ENCODE results near the gene TMEM106C.
A peak's percentile ranks its signal among the peaks of the same experiment; 100 is the strongest.

The TMEM106C gene

DNA sequence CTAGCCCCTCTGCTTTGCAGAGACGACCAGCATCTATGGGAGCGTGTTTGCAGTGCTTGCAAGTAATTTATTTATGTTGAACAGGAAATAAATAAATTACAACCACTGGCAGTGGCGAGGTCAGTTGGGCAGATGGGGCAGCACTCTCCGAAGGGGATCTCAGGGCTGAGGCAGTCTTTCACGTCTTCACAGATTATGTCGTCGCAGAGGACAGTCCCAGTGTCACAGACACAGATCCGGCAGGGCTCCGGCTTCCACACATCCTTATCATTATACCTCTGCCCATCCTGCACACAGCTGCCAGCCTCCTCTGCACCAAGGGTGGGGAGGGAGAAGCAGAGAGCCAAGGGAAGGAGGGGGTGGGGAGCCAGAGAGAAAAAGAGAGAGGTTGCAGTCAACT lies 36.4 kb downstream of the TMEM106C start:
- DNase-seq: no peak

- DNase-seq: peak; percentile 70 to 72 (median 71)
Observed at GRCh38 chr12:48000878-48001504, 37.6 kb downstream of the TMEM106C start.

- DNase-seq: peak; percentile 33 to 51 (median 35)
Observed at GRCh38 chr12:48001505-48002413, 38.4 kb downstream of the TMEM106C start.

DNA sequence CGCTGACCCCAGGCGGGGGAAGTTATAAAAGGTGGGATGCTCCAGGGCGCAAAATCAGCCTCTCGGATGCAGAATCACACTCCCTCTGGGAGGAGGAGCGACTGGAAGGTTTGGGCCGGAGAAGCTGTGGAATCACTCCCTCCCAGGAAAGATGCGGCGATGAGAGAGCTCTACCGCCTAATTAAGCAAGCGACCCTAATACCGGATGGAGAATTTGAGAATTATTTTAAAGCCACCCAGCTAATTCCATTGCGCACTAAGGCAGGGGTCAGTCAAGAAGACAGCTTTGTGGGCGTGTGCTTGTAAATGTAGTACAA lies 39.0 kb downstream of the TMEM106C start:
- DNase-seq: no peak

GRCh38 chr12:48002773-48003218 lies 39.4 kb downstream of the TMEM106C start:
- peak in 1 of 3 donors; percentile 42 for DNase-seq

GRCh38 chr12:48003226-48004052 lies 40.0 kb downstream of the TMEM106C start:
- DNase-seq: peak in 1 of 3 donors; percentile 4

GRCh38 chr12:48004053-48004941 lies 40.9 kb downstream of the TMEM106C start, which contains the start of gene COL2A1:
Gene COL2A1, minus strand, starts transcription at chr12:48004476. Its CDS starts 155 bp downstream, at chr12:48004321.
- peak; percentile 24 to 53 (median 29) for DNase-seq

- no peak for DNase-seq
Observed at GRCh38 chr12:48005001-48005749, 41.8 kb downstream of the TMEM106C start.

GRCh38 chr12:48005750-48006021 lies 42.3 kb downstream of the TMEM106C start:
- no peak for DNase-seq

GRCh38 chr12:48007206-48007605 lies 43.8 kb downstream of the TMEM106C start:
- DNase-seq: no peak

DNA sequence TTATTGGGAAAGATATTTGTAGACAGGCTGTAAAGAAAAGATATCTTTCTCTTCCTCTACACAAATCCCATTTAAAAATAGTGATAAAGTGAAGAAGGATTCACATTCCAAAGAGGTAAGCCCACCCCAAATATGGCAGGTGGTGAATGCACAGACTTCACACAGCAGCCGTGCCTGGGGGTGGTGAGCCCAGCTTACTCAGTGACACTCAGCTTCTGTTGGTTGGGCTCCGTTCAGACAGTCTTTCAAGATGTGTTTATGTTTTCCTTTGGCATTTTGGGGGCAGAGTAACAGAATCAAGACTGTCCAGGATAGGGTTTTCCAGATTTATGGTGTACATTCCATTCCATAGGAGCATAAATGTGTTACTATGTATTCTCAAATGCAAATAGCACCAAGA lies 45.0 kb downstream of the TMEM106C start:
- DNase-seq: no peak

- DNase-seq: no peak
Observed at GRCh38 chr12:48008950-48009349, 45.6 kb downstream of the TMEM106C start.

DNA sequence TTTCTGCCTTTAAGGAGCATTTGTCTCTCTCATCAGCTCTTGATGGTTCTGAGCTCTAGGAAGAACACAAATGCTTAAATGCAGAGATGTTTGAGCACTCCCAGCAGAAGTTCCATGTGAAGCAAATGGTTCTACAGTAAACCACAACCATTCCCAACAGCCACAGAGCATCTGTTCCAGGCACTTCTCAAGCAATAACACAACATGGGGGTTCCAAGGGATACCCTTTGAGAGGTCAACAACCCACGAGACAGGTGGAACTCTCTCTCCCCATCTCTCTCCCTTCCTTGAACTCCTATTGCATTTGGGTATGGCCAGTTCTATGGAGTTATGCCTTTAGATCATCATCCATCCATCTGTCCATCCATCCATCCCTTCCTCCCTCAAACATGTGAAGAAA lies 46.1 kb downstream of the TMEM106C start:
- DNase-seq: no peak

DNA sequence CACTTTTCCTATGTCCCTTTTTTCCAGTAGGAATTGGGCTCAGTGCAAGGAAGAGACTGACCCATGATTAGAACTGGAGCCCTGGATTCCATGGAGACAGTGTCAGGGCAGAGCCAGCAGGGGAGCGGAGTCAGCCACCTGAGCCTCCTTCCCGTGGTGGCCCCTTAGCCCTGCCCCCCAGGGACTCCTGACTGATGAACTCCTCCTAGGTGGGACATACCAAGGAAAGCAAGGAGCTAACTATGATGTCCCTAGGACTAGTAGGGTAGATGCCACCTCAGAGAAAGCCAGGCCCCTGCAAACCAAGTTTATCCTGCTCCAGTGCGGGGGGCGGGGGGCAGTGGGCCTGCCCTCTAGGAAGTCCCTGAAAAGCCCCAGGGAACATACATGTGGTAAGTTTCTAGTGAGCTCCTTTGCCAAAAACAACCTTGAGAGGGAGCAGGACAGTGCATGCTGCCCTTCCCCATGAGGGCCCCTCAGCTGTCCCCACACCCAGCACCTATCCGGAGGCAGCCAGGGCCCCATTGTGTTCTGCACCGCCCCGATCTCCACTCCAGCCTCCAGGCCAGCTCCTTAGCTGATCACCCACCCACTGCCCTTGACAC lies 47.1 kb downstream of the TMEM106C start:
- DNase-seq: no peak

- no peak for DNase-seq
Observed at GRCh38 chr12:48012070-48012469, 48.7 kb downstream of the TMEM106C start.

GRCh38 chr12:48013287-48013686 lies 49.9 kb downstream of the TMEM106C start:
- DNase-seq: no peak

- DNase-seq: no peak
Observed at GRCh38 chr12:48015129-48015528, 51.7 kb downstream of the TMEM106C start.

- DNase-seq: no peak
Observed at GRCh38 chr12:48015954-48016353, 52.6 kb downstream of the TMEM106C start.

GRCh38 chr12:48016373-48017020 lies 53.1 kb downstream of the TMEM106C start:
- DNase-seq: no peak

GRCh38 chr12:48017496-48017895 lies 54.1 kb downstream of the TMEM106C start:
- DNase-seq: no peak
